Uterus (tissue), 2 donors: ENCODE measurements around the gene ELF4.

Experiments used
- POLR2A ChIP-seq, 2 donors: fragments of 450-650 bp; IDR thresholded peaks; one replicate each; pipeline ENCODE4 v1.6.1; 2016; ENCODE audit warnings: antibody characterized with exemption in 2 of 2, mild to moderate bottlenecking in 1 of 2, moderate library complexity in 1 of 2
- TF ChIP-seq, protein P1 (sequence below), 4 experiments: fragments of 200-600 bp in 2 of 4; fragments of 450-650 bp in 2 of 4; sonication (generic) in 2 of 4; IDR thresholded peaks; one replicate each; pipeline ENCODE4 v1.5.1; 2016 to 2019; ENCODE audit warnings: antibody characterized with exemption in 4 of 4, mild to moderate bottlenecking in 2 of 4, moderate library complexity in 1 of 4

GRCh38 chrX:130082244-130083106 is 27.8 kb downstream of the ELF4 start:
- TF ChIP-seq, protein P1, sequence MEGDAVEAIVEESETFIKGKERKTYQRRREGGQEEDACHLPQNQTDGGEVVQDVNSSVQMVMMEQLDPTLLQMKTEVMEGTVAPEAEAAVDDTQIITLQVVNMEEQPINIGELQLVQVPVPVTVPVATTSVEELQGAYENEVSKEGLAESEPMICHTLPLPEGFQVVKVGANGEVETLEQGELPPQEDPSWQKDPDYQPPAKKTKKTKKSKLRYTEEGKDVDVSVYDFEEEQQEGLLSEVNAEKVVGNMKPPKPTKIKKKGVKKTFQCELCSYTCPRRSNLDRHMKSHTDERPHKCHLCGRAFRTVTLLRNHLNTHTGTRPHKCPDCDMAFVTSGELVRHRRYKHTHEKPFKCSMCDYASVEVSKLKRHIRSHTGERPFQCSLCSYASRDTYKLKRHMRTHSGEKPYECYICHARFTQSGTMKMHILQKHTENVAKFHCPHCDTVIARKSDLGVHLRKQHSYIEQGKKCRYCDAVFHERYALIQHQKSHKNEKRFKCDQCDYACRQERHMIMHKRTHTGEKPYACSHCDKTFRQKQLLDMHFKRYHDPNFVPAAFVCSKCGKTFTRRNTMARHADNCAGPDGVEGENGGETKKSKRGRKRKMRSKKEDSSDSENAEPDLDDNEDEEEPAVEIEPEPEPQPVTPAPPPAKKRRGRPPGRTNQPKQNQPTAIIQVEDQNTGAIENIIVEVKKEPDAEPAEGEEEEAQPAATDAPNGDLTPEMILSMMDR (IDR thresholded peaks at IDR 0.05): peak in 3 of 4 experiments; percentile 5 to 20 (median 6)
- no peak for TF ChIP-seq POLR2A (IDR thresholded peaks at IDR 0.05)
